NK-92 (cell line): ENCODE data around the gene E2F7.

Experiments
- DNase-seq: peaks from one replicate; lab custom pipeline; 2025; ENCODE audit not compliant: unreplicated experiment; lab: John Stamatoyannopoulos, UW

Gene E2F7

DNA sequence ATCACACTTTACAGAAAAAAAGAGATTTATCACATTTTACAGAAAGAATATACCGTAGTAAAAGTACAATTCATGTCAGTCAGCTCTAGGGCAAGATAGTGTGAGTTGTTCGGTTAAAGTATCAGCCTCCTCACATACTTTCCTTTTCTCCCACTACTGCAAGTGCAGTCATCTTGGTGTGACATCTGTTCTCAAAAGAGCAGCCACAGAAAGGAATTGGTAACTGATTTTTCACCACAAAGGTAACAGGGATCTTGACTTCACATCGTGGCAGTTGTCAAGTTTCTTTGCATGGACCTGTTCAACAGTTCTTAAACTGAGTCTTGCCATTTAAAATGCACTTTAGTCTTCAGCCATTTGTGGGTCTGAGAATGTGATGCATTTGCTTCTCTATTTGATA is 5.0 kb upstream of the E2F7 start:
- no peak for DNase-seq

DNA sequence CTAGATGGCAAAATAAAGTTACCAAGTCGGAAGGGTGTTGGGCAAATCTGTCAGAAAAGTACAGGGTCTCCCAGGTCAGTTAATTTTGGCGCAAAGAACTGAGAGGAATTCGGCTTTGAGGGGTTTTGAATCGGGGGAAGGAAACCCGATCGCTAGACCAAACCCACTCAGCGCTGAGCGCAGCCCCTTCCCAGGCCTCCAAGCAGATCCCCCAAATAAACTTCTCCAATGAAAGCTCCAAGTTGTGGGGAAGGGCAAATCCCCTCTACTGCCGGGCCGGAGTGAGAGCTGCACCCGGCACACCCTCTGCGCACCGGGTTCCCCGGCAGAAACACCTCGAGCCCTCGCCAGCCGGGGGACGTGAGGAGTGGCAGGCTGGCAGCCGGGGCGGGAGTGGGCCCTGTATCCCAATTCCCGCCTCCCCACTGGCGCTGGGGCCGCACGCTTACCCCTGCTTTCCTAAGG is 441 bp downstream of the E2F7 start:
- DNase-seq = no peak

GRCh38 chr12:77062846-77063461 is 2.4 kb downstream of the E2F7 start:
- DNase-seq = no peak

GRCh38 chr12:77062396-77062795 is 3.0 kb downstream of the E2F7 start:
- no peak for DNase-seq

GRCh38 chr12:77060883-77061240 is 4.5 kb downstream of the E2F7 start:
- DNase-seq = no peak

GRCh38 chr12:77060136-77060882 is 5.1 kb downstream of the E2F7 start:
- DNase-seq = no peak

GRCh38 chr12:77058740-77059139 is 6.6 kb downstream of the E2F7 start:
- DNase-seq = no peak

- DNase-seq = no peak
Observed at GRCh38 chr12:77054851-77055250, 10.5 kb downstream of the E2F7 start.

GRCh38 chr12:77053259-77053658 is 12.1 kb downstream of the E2F7 start:
- DNase-seq = no peak

DNA sequence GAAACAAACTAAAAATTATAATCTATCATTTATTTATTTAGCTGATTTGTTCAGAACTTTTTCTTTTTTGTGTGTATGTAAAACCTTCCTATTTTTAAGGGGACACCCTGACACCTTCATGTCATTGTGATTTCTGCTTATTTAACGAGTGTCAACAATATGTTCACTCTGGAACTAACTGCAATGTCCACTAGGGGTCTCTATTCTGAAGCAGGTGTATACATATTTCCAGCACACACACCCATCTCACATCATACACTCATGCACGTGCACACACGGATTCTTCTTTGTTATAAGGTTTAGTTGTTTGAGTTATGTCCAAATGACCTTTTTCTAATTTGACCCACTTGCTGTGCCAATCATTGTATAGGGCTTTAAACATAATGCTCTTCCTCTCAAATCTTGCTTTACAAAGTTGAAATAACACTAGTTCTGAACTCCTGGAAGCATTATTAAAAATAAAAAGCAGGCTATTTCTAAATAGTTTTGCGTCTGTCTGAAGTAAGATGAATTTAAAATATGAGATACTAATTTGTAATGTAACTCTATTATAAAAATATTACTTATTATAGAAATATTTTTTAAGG is 15.5 kb downstream of the E2F7 start:
- no peak for DNase-seq

- no peak for DNase-seq
Observed at GRCh38 chr12:77047341-77048109, 17.8 kb downstream of the E2F7 start.

DNA sequence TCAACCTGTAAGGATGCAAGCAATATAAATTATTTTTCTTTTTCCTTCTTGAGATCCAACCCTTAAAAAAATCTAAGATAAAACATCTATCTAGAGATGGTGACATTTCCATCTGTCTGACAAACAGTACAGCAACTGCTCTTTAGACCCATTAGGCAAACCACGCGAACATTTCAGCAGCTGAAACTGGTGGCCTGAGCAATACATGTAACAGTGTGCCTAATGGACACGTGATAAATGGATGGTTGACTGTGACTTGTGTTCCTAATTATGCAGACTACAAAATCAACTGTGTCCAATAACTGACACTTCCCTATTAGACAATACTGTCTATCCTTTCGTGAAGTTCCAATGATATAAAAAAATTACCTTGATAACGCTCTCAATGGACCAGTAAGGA is 18.9 kb downstream of the E2F7 start:
- DNase-seq = no peak

GRCh38 chr12:77045183-77045582 is 20.2 kb downstream of the E2F7 start:
- no peak for DNase-seq

- no peak for DNase-seq
Observed at GRCh38 chr12:77044721-77045120, 20.6 kb downstream of the E2F7 start.

DNA sequence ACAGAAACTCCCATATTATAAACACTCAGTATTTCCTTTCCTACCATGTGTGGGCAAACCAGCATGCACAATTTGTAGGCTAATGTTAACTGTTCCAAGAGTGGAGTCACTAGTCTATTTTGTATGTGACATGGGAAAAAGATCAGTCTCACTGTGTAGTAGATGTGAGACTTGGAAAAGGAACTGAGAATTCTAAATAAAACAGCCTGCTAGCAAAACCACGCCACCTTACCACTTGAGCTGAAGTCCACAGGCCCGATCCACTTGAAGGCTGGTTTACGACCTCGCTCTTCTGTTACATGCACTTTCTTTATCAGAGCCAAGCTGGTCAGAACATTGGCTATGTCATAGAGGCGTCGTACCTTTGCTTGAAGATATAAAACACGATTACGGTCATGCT is 22.5 kb downstream of the E2F7 start:
- no peak for DNase-seq

DNA sequence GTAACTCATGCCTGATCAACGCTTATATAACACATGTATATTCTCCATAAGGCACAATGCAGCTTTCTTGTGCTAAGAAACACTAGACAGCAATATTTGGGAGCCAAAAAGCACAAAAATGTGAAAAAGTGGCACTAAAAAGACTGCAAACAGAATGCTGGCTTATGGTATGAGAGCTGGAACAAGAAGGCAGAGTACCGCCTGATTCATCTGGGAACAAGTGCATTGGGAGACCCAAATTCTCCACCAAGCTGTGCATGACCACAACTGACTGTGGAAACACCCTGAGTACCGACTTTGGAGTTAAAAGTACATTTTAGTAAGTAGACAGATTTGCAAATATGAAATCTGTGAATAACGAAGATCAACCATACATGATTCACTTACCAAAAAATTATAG is 25.1 kb downstream of the E2F7 start:
- DNase-seq = no peak

GRCh38 chr12:77035226-77035625 is 30.1 kb downstream of the E2F7 start:
- no peak for DNase-seq

- DNase-seq = no peak
Observed at GRCh38 chr12:77033658-77034536, 31.5 kb downstream of the E2F7 start.

DNA sequence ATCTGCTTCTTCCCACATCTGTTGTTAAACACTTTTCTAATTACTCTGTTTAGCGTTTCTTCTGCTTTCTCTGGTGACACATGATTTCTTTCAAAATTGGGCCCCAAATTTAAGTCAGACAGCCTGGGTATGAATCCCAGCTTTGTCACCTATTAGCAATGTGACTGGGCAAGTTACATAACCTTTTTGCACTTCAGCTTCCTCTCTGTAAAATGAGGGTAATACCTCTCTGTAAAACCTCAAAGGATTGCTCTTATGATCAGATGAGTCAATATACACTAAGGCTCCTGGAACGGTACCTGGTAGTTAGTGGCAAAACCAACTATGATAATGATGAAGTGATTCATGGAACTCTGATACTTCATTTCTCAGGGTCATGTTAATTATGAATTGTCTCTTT is 33.0 kb downstream of the E2F7 start:
- DNase-seq = no peak

- no peak for DNase-seq
Observed at GRCh38 chr12:77031745-77032144, 33.6 kb downstream of the E2F7 start.
